Tibial artery (tissue), 4 donors: ENCODE data around the gene ATP10B.

Experiments used
- DNase-seq, 2 donors: peaks; one replicate each; pipeline ENCODE4 v3.0.0-alpha.2; 2019
- H3K27ac ChIP-seq, 2 donors: fragments of 200-600 bp; sonication (generic) in 1 of 2; 1 replicate in 1 of 2; 2 replicates in 1 of 2; pipeline ENCODE4 v1.5.1; 2018 to 2019; ENCODE audit warnings: mild to moderate bottlenecking in 1 of 2
- H3K27me3 ChIP-seq, 2 donors: fragments of 200-600 bp; sonication (generic) in 1 of 2; one replicate each; pipeline versions ENCODE4 v1.5.1 to v1.6.0; 2016 to 2019
- H3K36me3 ChIP-seq, 3 donors: fragments of 200-600 bp; sonication (generic) in 2 of 3; one replicate each; pipeline ENCODE4 v1.5.1; 2016 to 2019; ENCODE audit warnings: mild to moderate bottlenecking in 2 of 3
- H3K4me1 ChIP-seq, 4 donors: fragments of 200-600 bp; sonication (generic) in 2 of 4; 1 replicate in 3 of 4; 2 replicates in 1 of 4; pipeline ENCODE4 v1.5.1; 2016 to 2019
- H3K4me3 ChIP-seq, 2 donors: fragments of 200-600 bp; sonication (generic) in 1 of 2; 1 replicate in 1 of 2; 2 replicates in 1 of 2; pipeline ENCODE4 v1.5.1; 2018 to 2019; ENCODE audit warnings: mild to moderate bottlenecking in 2 of 2
- H3K9me3 ChIP-seq, 3 donors: fragments of 200-600 bp; sonication (generic) in 1 of 3; one replicate each; pipeline ENCODE4 v1.5.1; 2016 to 2019
- intact Hi-C: fragments of 100-400 bp; cut with DNase I; formaldehyde crosslinking; loops from one replicate; pipeline ENCODE4 v1.15.0; 2023; ENCODE audit warnings: low total_unique reads
- TF ChIP-seq, protein P1 (sequence below), 2 experiments: fragments of 200-600 bp in 1 of 2; fragments of 450-650 bp in 1 of 2; IDR thresholded peaks; one replicate each; pipeline ENCODE4 v1.5.1; 2017 to 2019; ENCODE audit warnings: antibody characterized with exemption in 2 of 2, mild to moderate bottlenecking in 1 of 2, moderate library complexity in 1 of 2

The ATP10B gene

GRCh38 chr5:160547061-160547460 is 304.9 kb downstream of the ATP10B start:
- no peak overlapping the region for H3K27ac ChIP-seq
- DNase-seq, result no peak
- H3K27me3 ChIP-seq, result no peaks in the 10 kb centered on the region
- TF ChIP-seq, protein P1, sequence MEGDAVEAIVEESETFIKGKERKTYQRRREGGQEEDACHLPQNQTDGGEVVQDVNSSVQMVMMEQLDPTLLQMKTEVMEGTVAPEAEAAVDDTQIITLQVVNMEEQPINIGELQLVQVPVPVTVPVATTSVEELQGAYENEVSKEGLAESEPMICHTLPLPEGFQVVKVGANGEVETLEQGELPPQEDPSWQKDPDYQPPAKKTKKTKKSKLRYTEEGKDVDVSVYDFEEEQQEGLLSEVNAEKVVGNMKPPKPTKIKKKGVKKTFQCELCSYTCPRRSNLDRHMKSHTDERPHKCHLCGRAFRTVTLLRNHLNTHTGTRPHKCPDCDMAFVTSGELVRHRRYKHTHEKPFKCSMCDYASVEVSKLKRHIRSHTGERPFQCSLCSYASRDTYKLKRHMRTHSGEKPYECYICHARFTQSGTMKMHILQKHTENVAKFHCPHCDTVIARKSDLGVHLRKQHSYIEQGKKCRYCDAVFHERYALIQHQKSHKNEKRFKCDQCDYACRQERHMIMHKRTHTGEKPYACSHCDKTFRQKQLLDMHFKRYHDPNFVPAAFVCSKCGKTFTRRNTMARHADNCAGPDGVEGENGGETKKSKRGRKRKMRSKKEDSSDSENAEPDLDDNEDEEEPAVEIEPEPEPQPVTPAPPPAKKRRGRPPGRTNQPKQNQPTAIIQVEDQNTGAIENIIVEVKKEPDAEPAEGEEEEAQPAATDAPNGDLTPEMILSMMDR (IDR thresholded peaks at IDR 0.05), result no peak
- peaks cover 0 to 4% (median 0%) of the 10 kb centered on the region in 3 donors for H3K9me3 ChIP-seq
- intact Hi-C loops, result no loop called here
- no peak overlapping the region for H3K4me3 ChIP-seq
- H3K4me1 ChIP-seq, result no peaks in the 10 kb centered on the region
- no peaks in the 10 kb centered on the region for H3K36me3 ChIP-seq

DNA sequence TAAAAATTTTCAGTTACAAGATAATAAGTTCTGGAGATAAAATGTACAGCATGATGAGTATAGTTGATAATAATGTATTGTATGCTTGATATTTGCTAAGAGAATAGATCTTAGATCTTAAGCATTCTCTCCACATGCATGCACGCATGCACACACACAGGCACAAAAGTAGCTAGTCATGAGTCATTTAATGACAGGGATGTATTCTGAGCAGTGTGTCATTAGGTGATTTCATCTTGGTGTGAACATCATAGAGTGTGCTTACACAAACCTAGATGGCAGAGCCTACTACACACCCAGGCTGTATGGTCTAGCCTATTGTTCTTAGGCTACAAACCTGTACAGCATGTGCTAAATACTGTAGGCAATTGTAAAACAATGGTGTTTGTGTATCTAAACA is 306.2 kb downstream of the ATP10B start:
- no peak for DNase-seq
- Histone ChIP-seq H3K27me3 (no peaks in the 10 kb centered on the region), H3K9me3 (peaks cover 0 to 4% (median 0%) of the 10 kb centered on the region in 3 donors), H3K4me1 (no peaks in the 10 kb centered on the region), H3K27ac (no peak overlapping the region), H3K4me3 (no peak overlapping the region), H3K36me3 (no peaks in the 10 kb centered on the region)
- TF ChIP-seq, protein P1 (IDR thresholded peaks at IDR 0.05), result no peak
- intact Hi-C loops, result no loop called here

- intact Hi-C loops, result no loop called here
These were observed 308.6 kb downstream of the ATP10B start for GRCh38 chr5:160543395-160543794.

GRCh38 chr5:160542840-160543239 is 309.2 kb downstream of the ATP10B start:
- TF ChIP-seq, protein P1 (IDR thresholded peaks at IDR 0.05), result no peak
- H3K27ac ChIP-seq, result no peak overlapping the region

More at GRCh38 chr5:160543395-160543794, 308.6 kb downstream of the ATP10B start:
- Histone ChIP-seq H3K36me3 (no peaks in the 10 kb centered on the region), H3K4me1 (no peaks in the 10 kb centered on the region), H3K27me3 (no peaks in the 10 kb centered on the region), H3K9me3 (peaks cover 0 to 4% (median 0%) of the 10 kb centered on the region in 3 donors), H3K27ac (no peak overlapping the region), H3K4me3 (no peak overlapping the region)
- TF ChIP-seq, protein P1 (IDR thresholded peaks at IDR 0.05), result no peak
- no peak for DNase-seq

GRCh38 chr5:160542281-160542680 is 309.7 kb downstream of the ATP10B start:
- Histone ChIP-seq H3K27me3 (no peaks in the 10 kb centered on the region), H3K4me1 (no peaks in the 10 kb centered on the region), H3K36me3 (no peaks in the 10 kb centered on the region), H3K4me3 (no peak overlapping the region), H3K27ac (no peak overlapping the region), H3K9me3 (no peaks in the 10 kb centered on the region)
- DNase-seq, result no peak
- intact Hi-C loops, result no loop called here
- TF ChIP-seq, protein P1 (IDR thresholded peaks at IDR 0.05), result no peak

More at GRCh38 chr5:160542840-160543239, 309.2 kb downstream of the ATP10B start:
- DNase-seq, result no peak
- intact Hi-C loops, result no loop called here
- peaks cover 0 to 2% (median 0%) of the 10 kb centered on the region in 3 donors for H3K9me3 ChIP-seq
- H3K27me3 ChIP-seq, result no peaks in the 10 kb centered on the region
- no peaks in the 10 kb centered on the region for H3K36me3 ChIP-seq
- no peak overlapping the region for H3K4me3 ChIP-seq
- H3K4me1 ChIP-seq, result no peaks in the 10 kb centered on the region

GRCh38 chr5:160539431-160539830 is 312.6 kb downstream of the ATP10B start:
- no peak overlapping the region for H3K4me3 ChIP-seq
- no peaks in the 10 kb centered on the region for H3K27me3 ChIP-seq
- H3K4me1 ChIP-seq, result no peaks in the 10 kb centered on the region
- intact Hi-C loops, result no loop called here
- TF ChIP-seq, protein P1 (IDR thresholded peaks at IDR 0.05), result no peak
- no peaks in the 10 kb centered on the region for H3K9me3 ChIP-seq
- DNase-seq, result no peak
- no peaks in the 10 kb centered on the region for H3K36me3 ChIP-seq
- no peak overlapping the region for H3K27ac ChIP-seq
